Measurements from ENCODE around the gene DOCK1. TPM values are rescaled to one million over a fixed set of nuclear protein-coding genes. Genes with fewer than 3 reads are reported as not detected.
A peak's percentile ranks its signal among the peaks of the same experiment; 100 is the strongest.

The DOCK1 gene
- total RNA-seq, 1 donor from 2014 or later: 69.3 TPM

DNA sequence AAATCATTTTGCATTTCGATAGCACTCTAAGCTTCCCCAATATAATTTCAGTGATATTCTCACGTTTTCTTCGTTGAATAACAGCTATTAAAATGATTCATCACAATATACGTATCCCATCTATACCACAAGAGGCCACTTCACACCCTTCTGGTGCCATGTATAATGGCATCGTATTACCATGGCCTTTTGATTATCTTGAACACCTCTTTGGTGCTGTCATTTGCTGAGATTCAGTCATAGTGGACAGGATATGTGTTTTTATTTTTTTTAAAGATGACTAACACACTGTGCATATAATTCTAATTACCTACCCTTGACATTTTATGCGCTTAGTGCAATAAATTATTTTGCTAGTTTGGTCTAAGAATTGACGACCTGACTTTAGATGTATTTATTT, 297.8 kb downstream of the DOCK1 start:
- no peak for DNase-seq (ENCODE audit: low read depth in 2 of 2)

DNA sequence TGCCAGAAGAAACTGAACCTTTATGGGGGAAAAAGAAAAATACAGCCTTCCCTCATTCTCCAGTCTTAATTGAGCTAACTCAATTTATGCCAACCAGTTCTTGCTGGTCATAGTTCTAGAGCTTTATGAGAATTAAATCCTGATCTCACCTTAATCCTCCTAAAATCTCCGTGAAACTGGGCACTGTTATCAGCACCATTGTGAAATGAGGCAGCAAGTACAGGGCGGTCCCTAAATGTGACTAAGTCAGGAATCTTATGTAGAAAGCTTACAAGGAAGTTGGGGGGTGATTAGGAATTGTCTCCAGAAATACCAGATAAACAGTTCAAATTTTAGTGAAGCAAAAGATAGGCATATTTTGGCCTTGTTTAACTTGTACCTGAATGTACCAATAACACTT, 301.9 kb downstream of the DOCK1 start:
- no peak for DNase-seq (ENCODE audit: low read depth in 2 of 2)

DNA sequence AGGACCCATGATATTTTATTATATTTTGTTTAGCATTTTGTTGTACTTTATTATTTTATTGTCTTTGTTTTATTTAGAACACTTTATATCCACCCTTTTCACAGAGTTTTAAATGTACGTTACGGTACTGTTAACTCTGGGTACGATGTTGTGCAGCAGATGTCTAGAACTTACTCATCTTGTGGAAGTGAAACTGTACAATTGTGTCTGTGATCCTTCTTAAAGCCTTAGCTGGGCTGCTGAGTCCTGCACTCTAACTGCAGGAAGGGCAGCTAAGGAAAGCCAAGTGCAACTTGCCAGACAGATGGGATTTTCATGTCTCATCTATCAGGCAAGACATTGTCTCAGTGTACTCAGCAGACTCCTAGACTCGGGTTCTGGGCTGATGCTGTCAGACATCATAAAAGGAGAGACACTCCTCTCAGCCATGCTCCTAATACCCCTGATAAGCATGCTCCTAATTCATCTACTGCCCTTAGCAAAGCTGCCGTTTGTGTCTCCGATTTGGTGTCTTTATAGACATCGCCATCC, 305.8 kb downstream of the DOCK1 start:
- no peak for DNase-seq (ENCODE audit: low read depth in 2 of 2)

DNA sequence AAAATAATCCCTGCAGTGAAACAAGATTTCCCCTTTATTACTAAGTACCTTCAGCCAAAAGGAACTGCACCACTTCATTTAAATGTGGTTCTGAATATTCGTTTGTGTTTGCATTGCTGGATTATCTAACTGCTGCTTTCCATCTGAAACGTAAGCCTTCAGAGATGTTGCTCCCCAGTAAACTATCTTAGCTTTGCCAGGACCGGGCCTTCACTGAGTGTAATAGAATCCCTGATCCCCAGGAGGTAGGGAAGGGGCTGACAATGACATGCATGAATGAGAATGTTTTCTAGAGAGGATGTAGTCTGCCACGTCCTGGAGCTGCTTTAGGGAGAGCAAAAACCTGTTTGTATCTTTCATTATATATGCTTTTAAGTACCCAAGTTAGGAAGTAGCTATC, 310.6 kb downstream of the DOCK1 start:
- DNase-seq (ENCODE audit: low read depth in 2 of 2): no peak

DNA sequence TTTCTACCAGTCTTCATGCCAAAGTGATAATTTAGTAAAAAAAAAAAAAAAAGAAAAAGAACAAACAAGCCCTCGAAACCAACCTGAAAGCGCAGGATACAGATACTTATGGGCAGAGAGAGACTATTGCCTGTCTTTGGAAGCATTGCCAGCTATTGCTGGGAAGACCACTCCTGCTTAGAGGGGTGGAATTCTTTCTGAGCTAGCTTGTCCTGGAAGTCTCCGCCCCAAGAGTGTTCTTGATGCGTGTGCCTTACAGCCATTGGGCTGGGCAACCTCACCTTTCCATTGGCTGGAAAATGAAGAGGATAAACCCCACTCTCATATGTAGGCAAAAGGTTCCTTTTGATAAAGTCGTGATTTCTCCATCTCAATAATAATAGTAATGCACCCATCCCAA, 311.0 kb downstream of the DOCK1 start:
- no peak for DNase-seq (ENCODE audit: low read depth in 2 of 2)

- DNase-seq (ENCODE audit: low read depth in 2 of 2): no peak
These were observed 311.6 kb downstream of the DOCK1 start for GRCh38 chr10:127216786-127217185.

DNA sequence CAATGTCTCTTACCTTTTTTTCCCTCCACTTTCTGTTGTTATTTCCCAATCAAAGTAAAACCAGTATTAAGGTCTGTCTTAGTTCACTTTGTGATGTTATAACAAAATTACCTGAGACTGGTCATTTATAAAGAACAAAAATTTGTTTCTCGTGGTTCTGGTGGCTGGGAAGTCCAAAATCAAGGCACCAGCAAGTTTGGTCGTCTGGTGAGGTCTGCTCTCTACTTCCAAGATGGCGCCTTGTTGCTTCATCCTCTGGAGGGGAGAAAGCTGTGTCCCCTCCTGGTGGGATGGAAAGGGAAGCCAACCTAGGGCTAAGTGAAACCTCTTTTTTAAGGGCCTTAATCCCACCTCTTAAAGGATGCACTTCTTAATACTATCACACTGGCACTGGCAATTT, 313.4 kb downstream of the DOCK1 start:
- DNase-seq (ENCODE audit: low read depth in 2 of 2): no peak

DNA sequence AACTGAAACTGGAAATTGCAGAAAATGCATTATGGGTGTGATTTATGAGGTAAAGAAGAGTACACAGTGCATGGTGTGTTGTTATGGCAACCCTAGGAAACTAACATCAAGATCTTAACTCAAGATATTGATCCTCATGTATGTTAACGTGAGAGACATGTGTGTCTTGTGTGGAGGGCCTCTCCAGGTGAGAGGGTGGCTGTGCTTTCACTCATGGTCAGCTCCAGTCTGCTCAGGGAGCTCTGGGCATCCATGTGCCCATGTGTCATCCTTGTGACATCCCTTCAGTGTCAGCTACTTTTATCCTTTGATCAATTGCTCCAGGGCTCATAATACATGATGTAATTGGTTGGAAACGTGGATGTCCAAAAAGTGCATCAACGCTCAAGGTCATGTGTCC, 316.1 kb downstream of the DOCK1 start:
- no peak for DNase-seq (ENCODE audit: low read depth in 2 of 2)

- DNase-seq (ENCODE audit: low read depth in 2 of 2): no peak
These were observed 321.8 kb downstream of the DOCK1 start for GRCh38 chr10:127227027-127227426.

- no peak for DNase-seq (ENCODE audit: low read depth in 2 of 2)
These were observed 322.4 kb downstream of the DOCK1 start for GRCh38 chr10:127227663-127228062.

- no peak for DNase-seq (ENCODE audit: low read depth in 2 of 2)
These were observed 323.1 kb downstream of the DOCK1 start for GRCh38 chr10:127228195-127228787.

DNA sequence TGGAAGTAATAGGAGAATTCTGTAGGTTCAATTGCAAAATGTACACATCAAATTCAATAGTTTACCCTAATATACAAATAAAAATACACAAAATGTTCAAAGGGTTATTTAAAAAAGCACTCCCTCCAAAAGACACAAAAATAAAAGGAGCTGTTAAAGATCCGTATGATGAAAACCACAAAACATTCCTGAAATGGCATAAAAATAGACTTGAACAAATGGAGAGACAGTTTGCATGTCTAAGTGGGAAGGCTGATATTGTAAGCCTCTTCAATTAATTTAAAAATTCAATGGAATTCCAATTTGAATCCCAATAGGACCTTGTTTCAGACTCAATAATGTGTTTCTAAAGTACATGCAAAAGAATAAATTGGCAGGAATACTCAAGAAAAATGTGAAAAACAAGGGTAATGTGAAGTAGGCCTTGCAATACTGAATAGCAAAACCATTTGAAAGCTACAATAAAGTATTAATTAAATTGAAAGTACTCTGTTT, 329.1 kb downstream of the DOCK1 start:
- no peak for DNase-seq (ENCODE audit: low read depth in 2 of 2)

- DNase-seq (ENCODE audit: low read depth in 2 of 2): no peak
These were observed 331.0 kb downstream of the DOCK1 start for GRCh38 chr10:127236266-127236665.

DNA sequence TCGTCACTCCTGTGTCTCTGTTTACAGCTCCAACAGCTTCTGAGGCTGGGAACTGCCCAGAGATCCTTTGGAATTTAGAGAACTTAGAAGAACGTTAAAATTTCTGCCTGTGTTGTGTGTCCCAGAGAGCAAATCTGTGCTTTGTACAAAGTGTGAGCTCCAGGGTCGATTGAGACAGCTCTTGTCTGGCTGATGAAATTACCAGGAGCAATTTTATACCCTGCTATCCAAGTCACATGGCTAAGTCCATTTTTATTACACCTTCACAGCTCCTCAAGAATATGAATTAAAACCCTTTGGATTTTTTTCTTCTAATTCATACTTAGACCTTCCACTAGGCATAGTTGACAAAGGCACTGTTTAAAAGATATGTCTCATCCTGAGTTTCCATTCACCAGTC, 337.7 kb downstream of the DOCK1 start:
- DNase-seq (ENCODE audit: low read depth in 2 of 2): no peak

DNA sequence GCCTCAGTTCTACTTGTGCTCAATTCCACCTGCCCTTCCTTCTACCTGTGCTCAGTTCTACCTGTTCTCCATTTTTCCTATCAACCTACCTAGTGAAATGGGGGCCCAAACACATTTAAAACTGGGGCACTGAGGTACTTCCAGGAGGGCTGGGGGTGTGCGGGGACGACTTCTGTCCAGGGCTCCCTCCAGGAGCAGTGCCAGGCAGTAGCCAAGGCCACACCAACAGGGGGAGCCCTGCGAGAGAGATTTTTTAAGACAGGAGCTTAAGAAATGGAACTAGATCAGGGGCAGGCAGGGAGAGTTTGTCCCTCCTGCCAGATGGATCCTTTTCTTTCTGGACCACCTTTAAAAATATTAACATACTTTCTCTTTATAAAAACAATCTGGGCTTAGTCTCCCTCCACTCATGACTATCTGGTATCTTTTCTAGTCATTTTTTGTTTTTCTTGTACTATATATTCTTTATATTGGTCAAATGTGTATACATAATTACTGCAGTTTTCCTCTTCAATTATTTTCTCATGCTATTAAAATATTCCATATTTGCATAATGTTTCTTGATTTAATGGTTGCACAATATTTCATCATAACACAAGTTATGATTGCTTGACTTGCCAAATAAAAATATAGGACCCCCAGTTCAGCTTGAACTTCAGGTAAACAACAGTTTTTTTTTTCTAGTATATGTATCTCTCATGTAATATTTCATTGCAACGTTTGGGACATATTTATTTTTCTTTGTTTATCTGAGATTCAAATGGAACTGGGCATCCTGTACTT, 338.5 kb downstream of the DOCK1 start:
- DNase-seq (ENCODE audit: low read depth in 2 of 2): peak in 1 of 2 donors; percentile 55

GRCh38 chr10:127245456-127245855, 340.2 kb downstream of the DOCK1 start:
- no peak for DNase-seq (ENCODE audit: low read depth in 2 of 2)

- no peak for DNase-seq (ENCODE audit: low read depth in 2 of 2)
These were observed 344.8 kb downstream of the DOCK1 start for GRCh38 chr10:127250031-127250430.

DNA sequence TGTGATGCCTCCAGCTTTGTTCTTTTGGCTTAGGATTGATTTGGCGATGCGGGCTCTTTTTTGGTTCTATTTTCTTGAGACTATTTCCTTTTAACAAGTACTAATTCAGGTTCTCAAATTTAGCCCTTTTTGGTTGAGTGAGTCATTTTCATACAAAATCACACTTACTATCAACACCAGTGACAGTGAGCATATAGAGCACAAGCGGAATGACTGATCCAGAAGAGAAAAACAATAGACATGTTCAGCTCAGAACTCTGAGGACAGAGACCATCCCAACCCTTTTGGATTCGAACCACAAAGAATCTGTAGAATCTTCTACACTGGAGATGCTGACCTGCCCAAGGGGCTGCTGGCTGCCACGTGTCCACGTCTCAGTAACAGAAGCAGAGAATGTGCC, 347.6 kb downstream of the DOCK1 start:
- no peak for DNase-seq (ENCODE audit: low read depth in 2 of 2)

DNA sequence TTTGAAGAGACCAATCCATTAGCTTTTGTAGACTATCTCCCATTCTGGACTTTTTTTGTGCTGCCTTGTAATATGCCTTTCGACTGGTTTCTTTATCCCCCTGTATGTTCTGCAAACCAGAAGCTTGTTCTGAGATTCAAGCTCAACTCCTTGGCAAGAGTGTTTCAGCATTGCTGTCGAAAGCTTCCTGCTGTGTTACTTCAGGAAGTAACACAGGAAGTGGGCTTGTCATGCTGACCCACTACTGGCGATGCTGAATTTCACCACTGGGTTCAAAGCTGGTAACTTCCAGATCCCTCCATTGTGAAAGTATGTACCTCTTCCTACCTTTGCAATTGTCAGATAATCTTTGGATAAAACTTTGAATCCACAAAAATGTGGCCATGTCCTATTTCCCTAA, 349.0 kb downstream of the DOCK1 start:
- peak; percentile 17 to 55 for DNase-seq (ENCODE audit: low read depth in 2 of 2)

GRCh38 chr10:127257395-127257794, 352.2 kb downstream of the DOCK1 start:
- no peak for DNase-seq (ENCODE audit: low read depth in 2 of 2)

DNA sequence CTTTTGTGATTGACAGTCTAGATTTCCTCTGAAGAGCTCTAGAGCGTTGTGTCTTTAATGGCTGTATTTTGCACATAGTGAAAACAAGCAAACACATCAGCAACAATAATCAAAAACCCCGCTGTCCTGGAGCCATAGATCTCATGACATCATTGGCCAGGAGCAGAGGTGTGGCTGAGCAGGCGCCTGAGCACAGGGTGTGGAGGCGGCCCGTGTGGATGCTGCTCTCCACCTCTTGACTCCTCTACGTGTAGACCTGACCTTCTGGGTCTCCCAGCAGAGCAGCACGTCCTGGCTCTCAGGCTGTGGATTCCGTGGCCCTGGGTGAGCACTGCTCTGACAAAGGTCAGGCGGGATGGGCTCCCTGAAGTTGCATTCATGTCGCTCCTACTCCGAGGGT, 354.1 kb downstream of the DOCK1 start:
- DNase-seq (ENCODE audit: low read depth in 2 of 2): no peak

GRCh38 chr10:127262606-127263005, 357.4 kb downstream of the DOCK1 start:
- DNase-seq (ENCODE audit: low read depth in 2 of 2): no peak

GRCh38 chr10:127265288-127265687, 360.1 kb downstream of the DOCK1 start:
- DNase-seq (ENCODE audit: low read depth in 2 of 2): no peak
